Mammary epithelial cell (primary cell): ENCODE measurements around the gene CDKAL1.

Source experiments
- CTCF ChIP-seq, 2 donors: IDR thresholded peaks in 1 of 2; conservative IDR thresholded peaks in 1 of 2; 2 replicates each; pipeline ENCODE4 v1.5.1; 2011 to 2012; ENCODE audit warnings: inconsistent platforms in 2 of 2, low read length in 2 of 2, mild to moderate bottlenecking in 2 of 2, control low read depth in 1 of 2, low read depth in 1 of 2; ENCODE audit not compliant: insufficient read depth in 1 of 2; ENCODE audit errors: extremely low read depth in 1 of 2
- EZH2 ChIP-seq: IDR thresholded peaks from 2 replicates; pipeline ENCODE4 v1.6.1; 2012; ENCODE audit warnings: low read length, inconsistent platforms, borderline replicate concordance

- TF ChIP-seq CTCF (conservative IDR thresholded peaks at IDR 0.05 in 1 of 2, IDR thresholded peaks at IDR 0.05 in 1 of 2; ENCODE audit: extremely low read depth in 1 of 2, insufficient read depth in 1 of 2, low read depth in 1 of 2, low read length in 2 of 2) (no peak), EZH2 (no peak)
Observed at GRCh38 chr6:21225912-21226311, 691.7 kb downstream of the CDKAL1 start.
